ENCODE results near the gene SDCBP2.

DNA sequence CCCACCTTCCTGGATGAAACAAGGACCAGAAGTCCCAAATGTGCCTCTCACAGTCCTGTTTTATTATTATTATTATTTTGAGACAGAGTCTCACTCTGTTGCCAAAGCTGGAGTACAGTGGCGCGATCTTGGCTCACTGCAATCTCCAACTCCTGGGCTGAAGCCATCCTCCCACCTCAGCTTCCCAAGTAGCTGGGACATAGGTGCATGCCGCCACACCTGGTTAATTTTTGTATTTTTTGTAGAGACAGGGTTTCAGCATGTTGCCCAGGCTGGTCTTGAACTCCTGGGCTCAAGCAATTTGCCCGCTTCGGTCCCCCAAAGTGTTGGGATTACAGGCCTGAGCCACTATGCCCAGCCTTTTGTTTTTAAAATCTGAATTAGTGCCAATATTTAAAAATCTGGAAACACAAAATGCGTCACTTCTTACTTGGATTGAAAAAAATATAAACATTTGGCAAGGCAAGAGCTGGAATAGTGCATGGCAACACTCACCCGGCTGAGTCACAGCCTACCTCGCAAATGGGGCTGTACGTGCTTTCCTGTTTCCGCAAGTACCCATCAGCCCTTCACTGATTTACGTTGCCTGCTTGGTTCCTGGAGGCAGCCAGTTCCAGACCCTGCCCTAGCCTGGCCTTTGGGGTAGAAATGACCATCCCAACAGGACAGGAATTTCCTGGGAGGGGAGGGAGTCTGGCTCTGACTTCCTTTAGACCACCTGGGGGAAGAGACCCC is 6.3 kb downstream of the SDCBP2 start:
- TF ChIP-seq EP300 (IDR thresholded peaks at IDR 0.05; ENCODE audit: borderline replicate concordance): no peak
- no peak for TF ChIP-seq EGR1 (IDR thresholded peaks at IDR 0.05)
- no peak for TF ChIP-seq YY1 (IDR thresholded peaks at IDR 0.05; ENCODE audit: low read depth)
- TF ChIP-seq RAD21 (IDR thresholded peaks at IDR 0.05; ENCODE audit: low read depth): no peak
- no peak for TF ChIP-seq ZBTB7A (IDR thresholded peaks at IDR 0.05; ENCODE audit: low read depth)
- no peak for TF ChIP-seq TEAD4 (IDR thresholded peaks at IDR 0.05)
- TF ChIP-seq CEBPB (IDR thresholded peaks at IDR 0.05): no peak
- TF ChIP-seq, protein P1, sequence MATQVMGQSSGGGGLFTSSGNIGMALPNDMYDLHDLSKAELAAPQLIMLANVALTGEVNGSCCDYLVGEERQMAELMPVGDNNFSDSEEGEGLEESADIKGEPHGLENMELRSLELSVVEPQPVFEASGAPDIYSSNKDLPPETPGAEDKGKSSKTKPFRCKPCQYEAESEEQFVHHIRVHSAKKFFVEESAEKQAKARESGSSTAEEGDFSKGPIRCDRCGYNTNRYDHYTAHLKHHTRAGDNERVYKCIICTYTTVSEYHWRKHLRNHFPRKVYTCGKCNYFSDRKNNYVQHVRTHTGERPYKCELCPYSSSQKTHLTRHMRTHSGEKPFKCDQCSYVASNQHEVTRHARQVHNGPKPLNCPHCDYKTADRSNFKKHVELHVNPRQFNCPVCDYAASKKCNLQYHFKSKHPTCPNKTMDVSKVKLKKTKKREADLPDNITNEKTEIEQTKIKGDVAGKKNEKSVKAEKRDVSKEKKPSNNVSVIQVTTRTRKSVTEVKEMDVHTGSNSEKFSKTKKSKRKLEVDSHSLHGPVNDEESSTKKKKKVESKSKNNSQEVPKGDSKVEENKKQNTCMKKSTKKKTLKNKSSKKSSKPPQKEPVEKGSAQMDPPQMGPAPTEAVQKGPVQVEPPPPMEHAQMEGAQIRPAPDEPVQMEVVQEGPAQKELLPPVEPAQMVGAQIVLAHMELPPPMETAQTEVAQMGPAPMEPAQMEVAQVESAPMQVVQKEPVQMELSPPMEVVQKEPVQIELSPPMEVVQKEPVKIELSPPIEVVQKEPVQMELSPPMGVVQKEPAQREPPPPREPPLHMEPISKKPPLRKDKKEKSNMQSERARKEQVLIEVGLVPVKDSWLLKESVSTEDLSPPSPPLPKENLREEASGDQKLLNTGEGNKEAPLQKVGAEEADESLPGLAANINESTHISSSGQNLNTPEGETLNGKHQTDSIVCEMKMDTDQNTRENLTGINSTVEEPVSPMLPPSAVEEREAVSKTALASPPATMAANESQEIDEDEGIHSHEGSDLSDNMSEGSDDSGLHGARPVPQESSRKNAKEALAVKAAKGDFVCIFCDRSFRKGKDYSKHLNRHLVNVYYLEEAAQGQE (IDR thresholded peaks at IDR 0.05; ENCODE audit: low read depth): no peak
